Bronchial epithelial cell (primary cell): ENCODE measurements around the gene GPR107. TPM values are rescaled to one million over a fixed set of nuclear protein-coding genes. Genes with fewer than 3 reads are reported as not detected.

ENCODE experiments used
- DNase-seq: peaks from one replicate; pipeline ENCODE4 v3.0.0-alpha.2; 2010; ENCODE audit warnings: low read depth
- FAIRE-seq: peaks from 2 replicates; lab custom pipeline; 2011; peaks lifted over from hg19 to GRCh38; lab: Jason Lieb, UNC
- H3K27me3 ChIP-seq: 2 replicates; pipeline ENCODE4 v1.5.1; 2011; ENCODE audit warnings: low read length; ENCODE audit not compliant: control insufficient read depth, insufficient read depth
- H3K36me3 ChIP-seq: 2 replicates; pipeline ENCODE4 v1.5.1; 2011; ENCODE audit warnings: low read length; ENCODE audit not compliant: control insufficient read depth, insufficient read depth
- H3K4me3 ChIP-seq: 2 replicates; pipeline ENCODE4 v1.5.1; 2011; ENCODE audit warnings: mild to moderate bottlenecking, low read depth, low read length, control low read depth
- CTCF ChIP-seq: IDR thresholded peaks from 2 replicates; pipeline ENCODE4 v1.5.1; 2011; ENCODE audit warnings: mild to moderate bottlenecking, moderate library complexity, low read length, control low read depth, inconsistent platforms; ENCODE audit not compliant: insufficient read depth, severe bottlenecking
- total RNA-seq: library from RNA; depleted of rRNA; stranded (reverse); fragments of >200 nt; gene quantifications from 2 replicates; pipeline ENCODE4 v1.2.1, GENCODE V29; 2014

GPR107 gene
- total RNA-seq, 1 donor from 2014 or later, result 21.6 TPM

- Histone ChIP-seq H3K4me3 (no peak overlapping the region), H3K36me3 (no peaks in the 10 kb centered on the region), H3K27me3 (peaks cover 3% of the 10 kb centered on the region)
- DNase-seq (no peak), FAIRE-seq (no peak)
- no peak for TF ChIP-seq CTCF
Observed at GRCh38 chr9:130145658-130146057, 92.0 kb downstream of the GPR107 start.

GRCh38 chr9:130147198-130147597 lies 93.5 kb downstream of the GPR107 start:
- TF ChIP-seq CTCF, result no peak
- FAIRE-seq (no peak), DNase-seq (no peak)
- H3K4me3 ChIP-seq, result no peak overlapping the region
- H3K36me3 ChIP-seq, result no peaks in the 10 kb centered on the region
- H3K27me3 ChIP-seq, result peaks cover 3% of the 10 kb centered on the region

GRCh38 chr9:130147910-130148309 lies 94.2 kb downstream of the GPR107 start:
- no peak for FAIRE-seq
- no peak for TF ChIP-seq CTCF
- H3K4me3 ChIP-seq, result no peak overlapping the region
- H3K36me3 ChIP-seq, result no peaks in the 10 kb centered on the region
- peaks cover 3% of the 10 kb centered on the region for H3K27me3 ChIP-seq
- DNase-seq, result no peak

GRCh38 chr9:130149031-130149430 lies 95.3 kb downstream of the GPR107 start:
- no peak for TF ChIP-seq CTCF
- Histone ChIP-seq H3K27me3 (no peaks in the 10 kb centered on the region), H3K4me3 (no peak overlapping the region), H3K36me3 (no peaks in the 10 kb centered on the region)
- DNase-seq (no peak), FAIRE-seq (no peak)

- H3K4me3 ChIP-seq, result no peak overlapping the region
- H3K27me3 ChIP-seq, result no peaks in the 10 kb centered on the region
- H3K36me3 ChIP-seq, result no peaks in the 10 kb centered on the region
- FAIRE-seq, result no peak
- TF ChIP-seq CTCF, result no peak
- DNase-seq, result no peak
Observed at GRCh38 chr9:130149654-130150286, 96.1 kb downstream of the GPR107 start.

GRCh38 chr9:130150779-130151382 lies 97.2 kb downstream of the GPR107 start:
- no peaks in the 10 kb centered on the region for H3K36me3 ChIP-seq
- TF ChIP-seq CTCF, result no peak
- FAIRE-seq (no peak), DNase-seq (peak; percentile 87)
- no peaks in the 10 kb centered on the region for H3K27me3 ChIP-seq
- H3K4me3 ChIP-seq, result no peak overlapping the region
